Lower lobe of right lung (tissue), 2 donors: Measurements from ENCODE around the gene CCDC50. TPM values are rescaled to one million over a fixed set of nuclear protein-coding genes. Genes with fewer than 3 reads are reported as not detected.

Experiments used
- ATAC-seq, 2 donors: fragments of 200-7000 bp; cut with Tn5 transposase; one replicate each; pipeline ENCODE4 v1.9.1; 2020 to 2022; ENCODE audit warnings: mild to moderate bottlenecking in 2 of 2, moderate library complexity in 2 of 2
- DNase-seq: peaks from one replicate; pipeline ENCODE4 v3.0.0-alpha.2; 2020
- H3K27ac ChIP-seq: fragments of 200-600 bp; one replicate; pipeline ENCODE4 v1.8.0; 2022
- H3K27me3 ChIP-seq: fragments of 200-600 bp; one replicate; pipeline ENCODE4 v1.8.0; 2022; ENCODE audit warnings: low read depth
- H3K36me3 ChIP-seq: fragments of 200-600 bp; one replicate; pipeline ENCODE4 v1.8.0; 2022; ENCODE audit warnings: mild to moderate bottlenecking
- H3K4me1 ChIP-seq: fragments of 200-600 bp; one replicate; pipeline ENCODE4 v1.8.0; 2022
- H3K4me3 ChIP-seq: fragments of 200-600 bp; one replicate; pipeline ENCODE4 v1.8.0; 2022; ENCODE audit warnings: mild to moderate bottlenecking
- H3K9me3 ChIP-seq: fragments of 200-600 bp; one replicate; pipeline ENCODE4 v1.8.0; 2022
- intact Hi-C: fragments of 100-400 bp; cut with DNase I; formaldehyde crosslinking; loops from one replicate; pipeline ENCODE4 v1.11.0; 2022
- total RNA-seq: library from RNA; stranded (reverse); fragmentation: NEBNext Ultra II Directional; extraction: Animal tissue kit (Norgen Biotek cat#: 25700); gene quantifications from one replicate; pipeline ENCODE4 v1.2.1, GENCODE V29; 2021
- TF ChIP-seq, protein P1 (sequence below): fragments of 200-600 bp; IDR thresholded peaks from one replicate; pipeline ENCODE4 v1.8.0; 2022; ENCODE audit warnings: antibody characterized with exemption, mild to moderate bottlenecking
- donor health status: DM: no; HTN: yes; CAD: no; lungs with severe emphysema.

The CCDC50 gene
- total RNA-seq, 1 donor from 2014 or later = 66.5 TPM

DNA sequence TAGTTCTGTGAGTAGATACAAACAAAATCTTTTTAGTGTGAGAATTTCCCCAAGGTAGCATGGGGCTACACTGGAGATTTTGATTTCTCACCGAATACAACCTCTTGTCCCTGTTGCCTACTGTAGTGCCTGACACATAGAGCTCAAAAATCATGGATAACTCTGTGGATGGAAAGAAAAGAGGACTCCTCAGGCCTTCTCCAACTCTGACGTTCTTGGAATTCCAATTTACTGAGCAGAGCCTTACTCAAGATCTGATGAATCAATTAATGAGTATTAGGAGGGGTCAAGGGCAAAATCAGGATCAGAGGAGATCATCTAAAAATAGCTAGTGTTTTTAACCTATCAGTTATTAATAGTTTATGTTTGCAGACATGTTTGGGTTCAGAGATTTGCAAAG is 85.1 kb downstream of the CCDC50 start:
- intact Hi-C loops = no loop called here
- H3K9me3 ChIP-seq = peaks cover 10% of the 10 kb centered on the region
- no peaks in the 10 kb centered on the region for H3K4me1 ChIP-seq
- ATAC-seq (no peak), DNase-seq (no peak)
- H3K4me3 ChIP-seq = no peak overlapping the region
- H3K27me3 ChIP-seq = no peaks in the 10 kb centered on the region
- H3K36me3 ChIP-seq = no peaks in the 10 kb centered on the region
- no peak overlapping the region for H3K27ac ChIP-seq
- TF ChIP-seq, protein P1, sequence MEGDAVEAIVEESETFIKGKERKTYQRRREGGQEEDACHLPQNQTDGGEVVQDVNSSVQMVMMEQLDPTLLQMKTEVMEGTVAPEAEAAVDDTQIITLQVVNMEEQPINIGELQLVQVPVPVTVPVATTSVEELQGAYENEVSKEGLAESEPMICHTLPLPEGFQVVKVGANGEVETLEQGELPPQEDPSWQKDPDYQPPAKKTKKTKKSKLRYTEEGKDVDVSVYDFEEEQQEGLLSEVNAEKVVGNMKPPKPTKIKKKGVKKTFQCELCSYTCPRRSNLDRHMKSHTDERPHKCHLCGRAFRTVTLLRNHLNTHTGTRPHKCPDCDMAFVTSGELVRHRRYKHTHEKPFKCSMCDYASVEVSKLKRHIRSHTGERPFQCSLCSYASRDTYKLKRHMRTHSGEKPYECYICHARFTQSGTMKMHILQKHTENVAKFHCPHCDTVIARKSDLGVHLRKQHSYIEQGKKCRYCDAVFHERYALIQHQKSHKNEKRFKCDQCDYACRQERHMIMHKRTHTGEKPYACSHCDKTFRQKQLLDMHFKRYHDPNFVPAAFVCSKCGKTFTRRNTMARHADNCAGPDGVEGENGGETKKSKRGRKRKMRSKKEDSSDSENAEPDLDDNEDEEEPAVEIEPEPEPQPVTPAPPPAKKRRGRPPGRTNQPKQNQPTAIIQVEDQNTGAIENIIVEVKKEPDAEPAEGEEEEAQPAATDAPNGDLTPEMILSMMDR = no peak

DNA sequence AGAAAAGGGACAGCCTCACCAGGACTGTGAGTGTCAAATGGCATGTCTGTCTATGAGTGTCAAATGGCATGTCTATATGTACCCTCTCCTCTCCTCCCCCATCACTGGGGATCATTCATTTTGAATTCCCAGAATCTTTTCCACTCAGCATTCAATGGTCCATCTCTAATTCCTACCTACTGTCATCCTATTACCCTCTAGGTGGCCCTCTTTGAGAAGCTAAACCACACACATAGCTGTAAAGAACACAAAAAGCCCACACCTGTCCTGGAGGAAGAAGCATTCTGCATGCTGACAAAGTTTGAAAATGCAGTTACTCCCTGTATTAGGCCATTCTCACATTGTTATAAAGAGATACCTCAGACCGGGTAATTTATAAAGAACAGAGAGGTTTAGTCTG is 85.5 kb downstream of the CCDC50 start:
- TF ChIP-seq, protein P1 = no peak
- Histone ChIP-seq H3K9me3 (peaks cover 8% of the 10 kb centered on the region), H3K27ac (no peak overlapping the region), H3K4me3 (no peak overlapping the region), H3K27me3 (no peaks in the 10 kb centered on the region), H3K4me1 (no peaks in the 10 kb centered on the region), H3K36me3 (no peaks in the 10 kb centered on the region)
- ATAC-seq (no peak), DNase-seq (no peak)
- intact Hi-C loops = no loop called here

DNA sequence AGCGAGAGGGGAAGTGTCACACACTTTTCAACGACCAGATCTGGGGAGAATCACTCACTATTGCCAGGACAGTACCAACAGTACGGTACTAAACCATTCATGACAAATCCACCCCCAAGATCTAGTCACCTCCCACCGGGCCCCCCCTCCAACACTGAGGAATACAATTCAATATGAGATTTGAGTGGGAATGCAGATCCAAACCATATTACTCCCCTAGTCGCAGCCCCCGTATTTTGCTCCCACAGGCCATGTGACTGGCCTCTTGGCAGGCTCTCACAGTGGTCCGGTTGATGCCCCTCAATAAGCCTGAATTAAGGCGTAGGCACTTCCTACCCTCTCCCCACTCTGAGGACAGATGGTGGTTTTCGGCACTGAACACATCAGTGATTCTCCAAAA is 86.4 kb downstream of the CCDC50 start:
- Histone ChIP-seq H3K4me3 (no peak overlapping the region), H3K4me1 (no peaks in the 10 kb centered on the region), H3K27ac (no peak overlapping the region), H3K27me3 (no peaks in the 10 kb centered on the region), H3K36me3 (no peaks in the 10 kb centered on the region), H3K9me3 (no peaks in the 10 kb centered on the region)
- intact Hi-C loops = no loop called here
- ATAC-seq (no peak), DNase-seq (no peak)
- TF ChIP-seq, protein P1 = no peak

DNA sequence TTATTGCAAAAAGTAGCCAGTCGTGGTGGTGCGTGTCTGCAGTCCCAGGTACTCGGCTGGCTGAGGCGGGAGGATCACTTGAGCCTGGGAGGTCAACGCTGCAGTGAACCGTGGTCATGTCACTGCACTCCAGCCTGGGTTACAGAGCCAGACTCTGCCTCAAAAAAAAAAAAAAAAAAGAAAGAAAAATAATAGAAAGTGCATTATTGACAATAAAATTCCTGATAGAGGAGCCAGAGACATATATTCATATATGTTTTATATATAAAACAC is 88.2 kb downstream of the CCDC50 start:
- Histone ChIP-seq H3K27ac (no peak overlapping the region), H3K4me3 (no peak overlapping the region), H3K27me3 (no peaks in the 10 kb centered on the region), H3K4me1 (no peaks in the 10 kb centered on the region), H3K36me3 (no peaks in the 10 kb centered on the region), H3K9me3 (no peaks in the 10 kb centered on the region)
- intact Hi-C loops = no loop called here
- DNase-seq (no peak), ATAC-seq (no peak)
- TF ChIP-seq, protein P1 = no peak

DNA sequence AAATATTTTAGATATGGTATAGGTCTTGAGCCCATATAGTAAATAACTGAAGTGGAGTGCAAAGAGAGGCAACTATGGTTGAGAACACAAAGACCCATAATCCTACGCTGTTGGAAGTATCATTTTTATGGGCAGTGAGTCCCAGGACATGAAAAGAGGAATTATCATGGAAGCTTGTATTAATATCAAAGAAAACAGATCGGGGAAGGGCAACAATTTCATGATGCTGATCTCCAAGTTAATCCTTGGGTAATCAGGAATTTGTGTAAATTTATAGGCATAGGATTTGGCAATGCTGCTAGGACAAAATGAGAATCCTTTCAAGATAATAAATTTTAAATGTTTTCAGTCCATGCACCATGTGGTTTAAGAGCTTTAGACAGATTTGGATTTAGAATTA is 91.6 kb downstream of the CCDC50 start:
- no peak for DNase-seq
- ATAC-seq = no peak
- TF ChIP-seq, protein P1 = no peak

DNA sequence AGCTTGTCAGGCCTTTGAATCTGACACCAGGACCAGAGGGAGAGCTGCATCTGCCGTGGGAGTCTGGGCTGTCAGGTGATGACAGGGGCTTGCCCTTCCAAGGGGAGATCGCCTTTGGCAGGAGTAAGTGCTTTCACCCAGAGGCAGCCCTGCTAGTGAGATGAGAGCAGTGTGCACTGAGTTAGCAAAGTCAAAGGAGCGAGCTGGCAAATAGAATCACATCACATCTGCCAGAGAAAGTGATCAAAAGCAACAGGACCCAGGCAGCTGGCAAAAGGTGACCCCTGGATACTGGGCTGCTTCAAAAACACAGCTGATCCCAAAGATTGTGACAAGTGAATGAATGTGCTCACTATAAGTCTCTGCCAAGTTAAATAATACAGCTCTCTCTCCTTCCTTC is 95.7 kb downstream of the CCDC50 start:
- Histone ChIP-seq H3K36me3 (no peaks in the 10 kb centered on the region), H3K27me3 (no peaks in the 10 kb centered on the region), H3K4me1 (no peaks in the 10 kb centered on the region), H3K9me3 (no peaks in the 10 kb centered on the region), H3K27ac (no peak overlapping the region), H3K4me3 (no peak overlapping the region)
- ATAC-seq (no peak), DNase-seq (no peak)
- TF ChIP-seq, protein P1 = no peak
- intact Hi-C loops = no loop called here

More for the DNA sequence above, 91.6 kb downstream of the CCDC50 start:
- H3K36me3 ChIP-seq = no peaks in the 10 kb centered on the region
- no peak overlapping the region for H3K27ac ChIP-seq
- no peaks in the 10 kb centered on the region for H3K27me3 ChIP-seq
- H3K4me1 ChIP-seq = no peaks in the 10 kb centered on the region
- H3K9me3 ChIP-seq = no peaks in the 10 kb centered on the region
- no peak overlapping the region for H3K4me3 ChIP-seq
- intact Hi-C loops = no loop called here
